Cardiac fibroblast (primary cell): ENCODE data around the gene TCHP.

Source experiments
- DNase-seq, 2 donors: peaks; one replicate each; pipeline versions ENCODE4 v3.0.0 to v3.0.0-alpha.2; 2010; ENCODE audit warnings: low read depth in 2 of 2
- H3K4me3 ChIP-seq, 2 donors: replicated peaks in 1 of 2; 1 replicate in 1 of 2; 2 replicates in 1 of 2; pipeline ENCODE4 v1.5.1; 2011; ENCODE audit warnings: low read depth in 2 of 2, low read length in 2 of 2, mild to moderate bottlenecking in 2 of 2, moderate library complexity in 1 of 2
- TF ChIP-seq, protein P1 (sequence below): IDR thresholded peaks from one replicate; pipeline ENCODE4 v1.5.1; 2011; ENCODE audit warnings: low read depth, mild to moderate bottlenecking, low read length, inconsistent platforms

The TCHP gene

DNA sequence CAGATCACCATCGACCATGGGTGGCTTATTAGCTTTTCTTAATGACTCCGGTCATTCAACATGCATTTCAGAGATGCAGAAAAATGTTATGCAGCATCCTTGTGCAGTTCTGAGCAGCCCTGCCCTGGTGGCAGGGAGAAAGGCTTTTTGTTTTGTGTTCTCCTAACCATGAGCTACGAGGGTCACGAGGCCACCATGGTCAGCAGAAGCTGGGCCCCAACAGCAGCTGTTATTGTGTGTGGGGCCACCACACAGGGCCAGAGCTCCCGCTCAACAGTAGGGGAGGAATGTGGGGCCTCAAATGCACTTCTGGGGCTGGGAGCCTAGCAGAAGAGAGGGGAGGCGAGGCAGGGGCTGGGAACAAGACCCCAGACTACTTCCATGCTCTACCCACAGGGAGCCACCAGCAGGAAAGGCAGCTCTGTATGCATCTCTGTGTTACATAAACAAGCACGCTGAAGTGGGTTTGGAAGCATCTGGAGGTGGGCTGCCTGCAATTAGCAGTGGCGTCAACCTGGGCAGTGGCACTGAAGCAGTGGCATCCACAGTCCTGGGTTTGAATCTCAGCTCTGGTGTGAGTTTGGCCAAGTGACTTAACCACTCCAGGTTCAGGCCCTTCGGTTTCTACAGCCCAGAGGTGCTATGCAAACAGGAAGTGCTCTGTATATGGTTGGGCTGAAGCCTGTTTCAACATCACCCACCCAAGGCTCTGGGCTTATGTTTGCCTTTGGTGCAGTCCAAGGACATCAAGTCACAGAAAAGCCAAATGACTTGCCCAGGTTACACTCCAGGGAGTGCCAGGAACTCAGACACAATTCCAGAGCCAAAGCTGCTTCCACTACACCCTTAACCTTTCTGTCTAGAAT, 36.0 kb upstream of the TCHP start:
- peak; percentile 50 to 67 for DNase-seq
- H3K4me3 ChIP-seq = no peak overlapping the region
- TF ChIP-seq, protein P1, sequence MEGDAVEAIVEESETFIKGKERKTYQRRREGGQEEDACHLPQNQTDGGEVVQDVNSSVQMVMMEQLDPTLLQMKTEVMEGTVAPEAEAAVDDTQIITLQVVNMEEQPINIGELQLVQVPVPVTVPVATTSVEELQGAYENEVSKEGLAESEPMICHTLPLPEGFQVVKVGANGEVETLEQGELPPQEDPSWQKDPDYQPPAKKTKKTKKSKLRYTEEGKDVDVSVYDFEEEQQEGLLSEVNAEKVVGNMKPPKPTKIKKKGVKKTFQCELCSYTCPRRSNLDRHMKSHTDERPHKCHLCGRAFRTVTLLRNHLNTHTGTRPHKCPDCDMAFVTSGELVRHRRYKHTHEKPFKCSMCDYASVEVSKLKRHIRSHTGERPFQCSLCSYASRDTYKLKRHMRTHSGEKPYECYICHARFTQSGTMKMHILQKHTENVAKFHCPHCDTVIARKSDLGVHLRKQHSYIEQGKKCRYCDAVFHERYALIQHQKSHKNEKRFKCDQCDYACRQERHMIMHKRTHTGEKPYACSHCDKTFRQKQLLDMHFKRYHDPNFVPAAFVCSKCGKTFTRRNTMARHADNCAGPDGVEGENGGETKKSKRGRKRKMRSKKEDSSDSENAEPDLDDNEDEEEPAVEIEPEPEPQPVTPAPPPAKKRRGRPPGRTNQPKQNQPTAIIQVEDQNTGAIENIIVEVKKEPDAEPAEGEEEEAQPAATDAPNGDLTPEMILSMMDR = no peak

DNA sequence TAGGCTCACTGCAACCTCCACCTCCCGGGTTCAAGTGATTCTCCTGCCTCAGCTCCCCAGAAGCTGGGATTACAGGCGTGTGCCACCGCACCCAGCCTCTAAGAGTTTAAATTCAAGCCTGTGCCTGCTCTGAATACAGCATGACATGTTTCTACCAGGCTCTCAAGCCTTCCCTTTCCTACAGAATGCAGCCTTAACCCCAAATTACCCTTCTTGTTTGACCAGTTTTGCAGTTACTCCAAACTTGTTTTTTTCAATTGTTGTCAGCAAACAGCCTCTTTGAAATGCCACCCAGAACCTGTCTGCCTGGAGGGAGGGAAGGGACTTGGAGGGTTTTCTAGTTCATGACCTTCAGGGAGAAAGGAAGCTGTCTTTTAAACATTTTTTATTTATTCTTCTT, 35.2 kb upstream of the TCHP start:
- no peak overlapping the region for H3K4me3 ChIP-seq
- DNase-seq = no peak

DNA sequence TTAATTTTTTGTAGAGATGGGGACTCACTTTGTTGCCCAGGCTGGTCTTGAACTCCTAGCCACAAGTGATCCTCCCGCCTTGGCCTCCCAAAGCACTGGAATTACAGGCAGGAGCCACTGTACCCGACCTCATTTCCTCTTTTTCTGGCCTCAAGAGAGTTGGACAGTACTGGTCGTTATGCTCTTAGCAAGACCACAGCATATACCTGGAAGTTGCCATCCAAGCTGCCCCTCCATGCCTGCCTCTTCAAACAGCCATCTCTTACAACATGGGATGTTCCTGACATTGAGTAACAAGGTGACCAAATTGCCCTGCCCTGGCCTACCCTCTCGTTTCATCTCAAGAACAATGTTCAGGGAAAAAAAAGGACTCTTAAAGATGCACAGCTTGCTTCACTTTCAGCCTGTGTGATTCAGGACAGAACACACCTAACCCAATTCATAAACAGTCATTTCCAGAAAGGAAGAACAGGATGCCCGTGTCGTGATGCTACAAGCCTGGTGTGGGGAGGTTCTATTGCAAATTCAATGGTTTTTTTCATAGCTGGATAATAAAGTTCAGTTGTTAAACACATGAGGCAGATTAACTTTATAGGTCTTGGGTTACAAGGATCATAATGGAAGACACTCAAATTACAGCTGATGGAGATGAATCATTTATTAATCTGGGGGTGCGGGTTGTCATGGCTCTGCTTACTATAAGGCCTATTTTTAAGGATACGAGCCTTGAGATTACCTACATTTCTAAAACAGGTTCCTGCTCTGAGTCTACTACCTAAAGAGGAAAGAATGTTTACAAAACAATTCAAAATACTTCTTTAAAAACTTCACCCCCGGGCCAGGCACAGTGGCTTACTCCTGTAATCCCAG, 31.7 kb upstream of the TCHP start:
- no peak overlapping the region for H3K4me3 ChIP-seq
- TF ChIP-seq, protein P1 = no peak
- no peak for DNase-seq

More for the DNA sequence above, 35.2 kb upstream of the TCHP start:
- TF ChIP-seq, protein P1 = no peak

DNA sequence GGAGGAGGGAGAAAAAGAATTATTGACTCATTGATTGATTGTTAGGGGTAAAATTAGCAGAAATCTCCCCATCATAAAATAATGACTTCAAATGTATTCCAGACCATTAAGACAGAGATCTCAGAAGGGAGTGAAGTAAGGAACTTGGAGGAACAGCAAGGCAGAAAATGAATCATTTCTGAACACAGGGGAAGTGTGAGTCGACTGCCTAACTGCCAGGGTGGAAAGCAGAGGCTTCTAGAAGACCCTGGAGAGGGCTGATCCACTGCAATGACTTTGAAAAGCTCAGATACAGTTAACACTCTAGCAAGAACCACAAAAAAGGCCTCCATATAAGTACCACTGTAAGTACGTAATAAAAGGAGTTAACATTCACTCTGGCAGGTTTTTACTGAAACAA, 29.4 kb upstream of the TCHP start:
- DNase-seq = peak; percentile 24 to 48

DNA sequence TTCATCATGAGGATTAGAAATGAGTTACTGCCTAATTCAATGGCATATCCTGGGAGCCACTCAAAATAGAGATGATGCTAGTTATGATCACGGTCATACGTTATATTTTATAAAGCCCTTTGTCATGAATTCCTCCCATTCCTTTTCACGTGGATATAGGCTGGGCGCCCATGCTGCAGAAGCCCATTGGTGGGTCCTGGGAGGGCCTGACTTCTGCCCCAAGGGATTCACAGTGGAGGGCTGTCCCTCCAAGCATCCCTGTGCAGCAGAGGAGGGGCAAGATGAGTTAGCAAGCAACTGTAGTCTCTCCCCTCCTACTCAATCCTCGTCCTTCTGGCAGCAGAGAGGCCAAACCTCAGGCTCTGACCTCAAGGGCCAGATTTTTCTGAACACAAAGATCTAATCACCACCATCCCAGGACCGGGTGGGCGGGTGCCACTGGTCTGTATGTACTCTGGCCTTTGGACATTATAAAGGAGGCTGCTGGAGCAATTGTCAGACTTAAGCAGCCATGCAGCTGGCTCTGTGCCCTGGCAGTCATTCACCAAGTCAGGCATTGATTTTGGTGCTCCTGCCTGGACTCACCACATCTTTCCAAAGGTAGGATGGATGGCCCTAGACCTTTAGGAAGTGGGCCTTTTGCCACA, 28.3 kb upstream of the TCHP start:
- TF ChIP-seq, protein P1 = no peak
- DNase-seq = no peak
- no peak overlapping the region for H3K4me3 ChIP-seq

More for the DNA sequence above, 29.4 kb upstream of the TCHP start:
- H3K4me3 ChIP-seq = no peak overlapping the region
- TF ChIP-seq, protein P1 = no peak

DNA sequence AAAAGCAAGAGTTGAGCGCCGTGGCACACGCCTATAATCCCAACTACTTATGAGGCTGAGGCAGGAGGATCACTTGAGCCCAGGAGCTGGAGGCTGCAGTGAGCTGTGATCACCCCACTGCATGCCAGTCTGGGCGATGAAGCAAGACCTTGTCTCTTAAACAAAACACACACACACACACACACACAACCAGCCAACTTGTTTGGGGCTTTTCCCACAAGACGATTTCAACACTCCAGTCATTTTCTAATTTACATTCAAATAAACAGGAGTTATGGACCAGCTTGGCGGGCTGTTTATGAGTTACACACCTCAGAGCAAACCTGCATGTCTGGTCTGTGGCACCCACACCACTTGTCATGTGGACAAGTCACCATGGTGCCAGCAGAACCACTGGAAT, 26.4 kb upstream of the TCHP start:
- peak; percentile 50 to 54 for DNase-seq
- TF ChIP-seq, protein P1 = no peak
- H3K4me3 ChIP-seq = no peak overlapping the region
